Calu3 (cell line): Measurements from ENCODE around the gene RRP1. TPM values are rescaled to one million over a fixed set of nuclear protein-coding genes. Genes with fewer than 3 reads are reported as not detected.

Experiments
- BruUV-seq: library from RNA; stranded (reverse); fragments of 400-500 nt; replicated peaks from 2 replicates; lab custom pipeline; 2021; lab: Mats Ljungman, UMichigan
- CTCF ChIA-PET: fragments of 300-600 bp; sonication (Branson Sonifier 250); formaldehyde crosslinking; loops from one replicate; lab custom pipeline; 2022; ENCODE audit warnings: antibody characterized with exemption; lab: Charles Lee
- DNase-seq: peaks from one replicate; pipeline ENCODE4 v3.0.0; 2022
- H3K27ac Mint-ChIP-seq: one replicate; pipeline ENCODE4 v1.8.0; 2022; ENCODE audit warnings: mixed read lengths; ENCODE audit not compliant: unreplicated experiment
- H3K27me3 Mint-ChIP-seq: one replicate; pipeline ENCODE4 v1.8.0; 2022; ENCODE audit warnings: mixed read lengths; ENCODE audit not compliant: unreplicated experiment
- H3K36me3 Mint-ChIP-seq: one replicate; pipeline ENCODE4 v1.8.0; 2022; ENCODE audit warnings: mild to moderate bottlenecking, moderate library complexity, mixed read lengths; ENCODE audit not compliant: insufficient read depth, unreplicated experiment
- H3K4me1 Mint-ChIP-seq: one replicate; pipeline ENCODE4 v1.8.0; 2022; ENCODE audit warnings: mild to moderate bottlenecking, low read depth, mixed read lengths; ENCODE audit not compliant: unreplicated experiment
- H3K4me3 Mint-ChIP-seq: one replicate; pipeline ENCODE4 v1.8.0; 2022; ENCODE audit warnings: mild to moderate bottlenecking, low read depth, moderate library complexity, mixed read lengths; ENCODE audit not compliant: unreplicated experiment
- H3K9me3 Mint-ChIP-seq: one replicate; pipeline ENCODE4 v1.8.0; 2022; ENCODE audit warnings: low read depth, mixed read lengths; ENCODE audit not compliant: unreplicated experiment
- CTCF ChIP-seq: fragments of 200-600 bp; IDR thresholded peaks from one replicate; pipeline ENCODE4 v1.8.0; 2022; ENCODE audit warnings: antibody characterized with exemption; ENCODE audit not compliant: unreplicated experiment
- intact Hi-C: fragments of 100-400 bp; cut with micrococcal nuclease; formaldehyde crosslinking; loops from one replicate; pipeline ENCODE4 v1.10.0; 2022; ENCODE audit not compliant: unreplicated experiment
- total RNA-seq: library from RNA; stranded (reverse); gene quantifications from 2 replicates; pipeline ENCODE4 v1.2.3, GENCODE V29; 2022

Gene RRP1
- total RNA-seq, 1 experiment from 2014 or later, result 37.2 TPM

- no peaks in the 10 kb centered on the region for H3K27me3 Mint-ChIP-seq
- H3K4me3 Mint-ChIP-seq, result no peak overlapping the region
Observed at GRCh38 chr21:43815991-43816390, 26.6 kb downstream of the RRP1 start.

GRCh38 chr21:43816611-43817071 is 27.3 kb downstream of the RRP1 start:
- CTCF ChIA-PET, result interaction anchor here (0.6 kb wide), 1 partner anchor 46 kb away, joined by 3 read pairs; no protein-coding TSS in a partner anchor
- no peak overlapping the region for H3K27ac Mint-ChIP-seq
- H3K4me1 Mint-ChIP-seq, result peaks cover 8% of the 10 kb centered on the region
- no peaks in the 10 kb centered on the region for H3K9me3 Mint-ChIP-seq
- peaks cover 6% of the 10 kb centered on the region for H3K36me3 Mint-ChIP-seq
- no peak for TF ChIP-seq CTCF
- no peak for DNase-seq
- H3K4me3 Mint-ChIP-seq, result no peak overlapping the region
- BruUV-seq, result no TSS peak
- H3K27me3 Mint-ChIP-seq, result no peaks in the 10 kb centered on the region
- intact Hi-C loops, result no loop called here

More at GRCh38 chr21:43815991-43816390, 26.6 kb downstream of the RRP1 start:
- no TSS peak for BruUV-seq
- H3K36me3 Mint-ChIP-seq, result peaks cover 6% of the 10 kb centered on the region
- no peak overlapping the region for H3K27ac Mint-ChIP-seq
- peaks cover 8% of the 10 kb centered on the region for H3K4me1 Mint-ChIP-seq
- CTCF ChIA-PET, result no interaction called here
- no peak for TF ChIP-seq CTCF
- no peak for DNase-seq
- H3K9me3 Mint-ChIP-seq, result no peaks in the 10 kb centered on the region
- intact Hi-C loops, result no loop called here

- H3K27ac Mint-ChIP-seq, result no peak overlapping the region
- CTCF ChIA-PET, result interaction anchor here (0.6 kb wide), 1 partner anchor 46 kb away, joined by 3 read pairs; no protein-coding TSS in a partner anchor
- intact Hi-C loops, result no loop called here
Observed at GRCh38 chr21:43817157-43818086, 28.0 kb downstream of the RRP1 start.

GRCh38 chr21:43818685-43819084 is 29.3 kb downstream of the RRP1 start:
- intact Hi-C loops, result no loop called here
- Mint-ChIP-seq H3K27me3 (no peaks in the 10 kb centered on the region), H3K9me3 (no peaks in the 10 kb centered on the region), H3K27ac (no peak overlapping the region), H3K4me1 (peaks cover 8% of the 10 kb centered on the region), H3K4me3 (no peak overlapping the region), H3K36me3 (peaks cover 6% of the 10 kb centered on the region)
- BruUV-seq, result no TSS peak
- no peak for TF ChIP-seq CTCF
- CTCF ChIA-PET, result no interaction called here
- no peak for DNase-seq

More at GRCh38 chr21:43817157-43818086, 28.0 kb downstream of the RRP1 start:
- Mint-ChIP-seq H3K36me3 (peaks cover 6% of the 10 kb centered on the region), H3K4me1 (peaks cover 8% of the 10 kb centered on the region), H3K4me3 (no peak overlapping the region), H3K27me3 (no peaks in the 10 kb centered on the region), H3K9me3 (no peaks in the 10 kb centered on the region)
- no peak for DNase-seq
- no TSS peak for BruUV-seq
- TF ChIP-seq CTCF, result no peak
